PC-9 (cell line): Measurements from ENCODE around the gene GIPC3.

Experiments
- CTCF ChIP-seq: fragments of 200-600 bp; sonication (generic); conservative IDR thresholded peaks from 2 replicates; pipeline ENCODE4 v1.6.1; 2017; ENCODE audit warnings: mixed run types, antibody characterized with exemption, mild to moderate bottlenecking, moderate library complexity
- EZH2 ChIP-seq: fragments of 200-600 bp; sonication (generic); IDR thresholded peaks from 2 replicates; pipeline ENCODE4 v1.8.0; 2017; ENCODE audit warnings: antibody characterized with exemption, low read depth

GRCh38 chr19:3577723-3578344 lies 7.4 kb upstream of the GIPC3 start:
- TF ChIP-seq CTCF (no peak), EZH2 (no peak)
